ENCODE measurements around the gene LRGUK.

LRGUK gene

DNA sequence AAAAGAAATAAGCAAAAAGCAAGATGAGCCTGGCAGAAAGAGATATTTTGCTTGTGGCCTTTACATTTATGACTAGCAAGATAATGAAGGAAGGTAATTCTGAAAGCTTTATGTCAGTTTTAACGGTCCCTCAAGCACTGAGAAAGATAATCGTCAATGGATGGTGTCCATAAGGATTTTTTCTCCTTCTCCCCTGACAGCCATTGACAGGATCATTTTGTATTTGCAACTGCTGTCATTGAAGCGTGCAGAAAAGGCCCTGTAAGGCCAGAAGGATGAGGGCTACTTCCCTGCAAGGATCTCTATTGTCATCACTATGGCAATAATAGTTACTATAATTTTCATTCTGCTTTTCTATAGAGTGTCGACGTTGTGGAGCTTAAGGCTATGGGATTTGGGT lies 994 bp upstream of the LRGUK start:
- H3K4me3 ChIP-seq (ENCODE audit: low read depth, low read length): no peak overlapping the region
- no peak for DNase-seq (ENCODE audit: low read depth)
- TF ChIP-seq, protein P1, sequence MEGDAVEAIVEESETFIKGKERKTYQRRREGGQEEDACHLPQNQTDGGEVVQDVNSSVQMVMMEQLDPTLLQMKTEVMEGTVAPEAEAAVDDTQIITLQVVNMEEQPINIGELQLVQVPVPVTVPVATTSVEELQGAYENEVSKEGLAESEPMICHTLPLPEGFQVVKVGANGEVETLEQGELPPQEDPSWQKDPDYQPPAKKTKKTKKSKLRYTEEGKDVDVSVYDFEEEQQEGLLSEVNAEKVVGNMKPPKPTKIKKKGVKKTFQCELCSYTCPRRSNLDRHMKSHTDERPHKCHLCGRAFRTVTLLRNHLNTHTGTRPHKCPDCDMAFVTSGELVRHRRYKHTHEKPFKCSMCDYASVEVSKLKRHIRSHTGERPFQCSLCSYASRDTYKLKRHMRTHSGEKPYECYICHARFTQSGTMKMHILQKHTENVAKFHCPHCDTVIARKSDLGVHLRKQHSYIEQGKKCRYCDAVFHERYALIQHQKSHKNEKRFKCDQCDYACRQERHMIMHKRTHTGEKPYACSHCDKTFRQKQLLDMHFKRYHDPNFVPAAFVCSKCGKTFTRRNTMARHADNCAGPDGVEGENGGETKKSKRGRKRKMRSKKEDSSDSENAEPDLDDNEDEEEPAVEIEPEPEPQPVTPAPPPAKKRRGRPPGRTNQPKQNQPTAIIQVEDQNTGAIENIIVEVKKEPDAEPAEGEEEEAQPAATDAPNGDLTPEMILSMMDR (conservative IDR thresholded peaks at IDR 0.05; ENCODE audit: low read depth, low read length): no peak

DNA sequence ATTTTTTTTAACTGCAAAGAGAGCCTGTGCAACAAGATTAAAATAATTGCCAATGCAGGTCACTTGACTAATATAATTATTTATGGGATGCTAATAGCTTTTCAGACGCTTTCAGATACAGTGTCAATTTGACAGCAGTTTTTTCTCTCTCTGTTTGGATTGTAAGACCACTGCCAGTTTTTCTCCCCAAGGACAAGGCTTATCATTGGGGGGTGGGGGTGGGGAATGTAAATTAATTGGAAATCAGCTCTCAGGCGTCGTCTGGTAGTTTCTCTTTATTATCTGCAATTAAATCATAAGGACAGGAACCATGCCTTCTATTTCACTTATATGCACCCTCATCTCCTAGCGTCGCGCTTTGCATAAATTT lies 559 bp upstream of the LRGUK start:
- DNase-seq (ENCODE audit: low read depth): no peak
- TF ChIP-seq, protein P1 (conservative IDR thresholded peaks at IDR 0.05; ENCODE audit: low read depth, low read length): no peak
- H3K4me3 ChIP-seq (ENCODE audit: low read depth, low read length): no peak overlapping the region

DNA sequence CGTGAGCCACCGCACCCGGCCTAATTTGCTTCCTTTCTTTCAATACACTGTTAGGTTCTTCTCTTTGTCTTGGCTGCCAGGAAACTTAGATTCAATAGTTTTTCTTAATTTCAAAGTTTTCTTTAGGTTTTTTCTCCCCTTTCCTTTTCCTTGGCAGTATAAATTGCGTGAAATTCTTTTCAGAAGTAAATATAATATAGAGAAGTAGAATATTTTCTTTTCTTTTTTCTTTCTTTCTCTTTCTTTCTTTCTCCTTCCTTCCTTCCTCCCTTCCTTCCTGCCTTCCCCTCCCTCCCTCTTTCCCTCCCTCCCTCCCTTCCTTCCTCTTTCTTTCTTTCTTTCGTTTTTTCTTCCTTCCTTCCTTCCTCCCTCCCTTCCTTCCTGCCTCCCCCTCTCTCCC lies 1.7 kb downstream of the LRGUK start:
- TF ChIP-seq, protein P1 (conservative IDR thresholded peaks at IDR 0.05; ENCODE audit: low read depth, low read length): no peak
- no peak for DNase-seq (ENCODE audit: low read depth)
- H3K4me3 ChIP-seq (ENCODE audit: low read depth, low read length): no peak overlapping the region

DNA sequence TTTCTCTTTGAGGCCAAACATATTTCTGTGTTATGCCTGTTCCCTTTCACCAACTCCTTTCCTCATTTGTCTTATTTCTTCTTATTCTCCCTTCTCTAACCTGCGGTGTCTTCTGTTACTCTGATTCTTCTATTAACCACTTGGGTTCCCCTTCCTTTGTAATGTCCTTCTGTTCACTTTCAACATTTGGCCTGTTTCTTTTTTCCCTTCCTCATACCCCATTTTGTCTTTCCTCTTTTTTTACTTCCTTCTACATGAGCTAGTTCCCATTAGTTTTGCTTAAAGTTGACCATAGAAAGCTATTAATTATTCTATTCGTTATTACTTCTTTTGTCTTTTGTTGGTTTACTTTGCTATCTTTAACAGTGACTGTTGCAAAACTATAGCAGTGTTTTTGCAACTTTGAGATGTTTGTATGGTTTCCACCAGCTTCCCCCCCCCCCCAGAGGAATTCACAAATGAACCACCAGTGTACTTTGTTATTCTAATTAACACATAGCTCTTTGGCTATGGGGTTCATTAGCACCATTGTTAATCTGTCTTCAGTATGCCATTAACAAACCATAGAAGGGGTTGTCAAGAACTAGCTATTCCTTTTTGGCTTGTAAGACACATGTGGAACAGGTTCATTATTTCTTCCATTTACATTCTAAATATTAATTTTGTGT lies 2.9 kb downstream of the LRGUK start:
- DNase-seq (ENCODE audit: low read depth): no peak
- no peak overlapping the region for H3K4me3 ChIP-seq (ENCODE audit: low read depth, low read length)
- TF ChIP-seq, protein P1 (conservative IDR thresholded peaks at IDR 0.05; ENCODE audit: low read depth, low read length): no peak

DNA sequence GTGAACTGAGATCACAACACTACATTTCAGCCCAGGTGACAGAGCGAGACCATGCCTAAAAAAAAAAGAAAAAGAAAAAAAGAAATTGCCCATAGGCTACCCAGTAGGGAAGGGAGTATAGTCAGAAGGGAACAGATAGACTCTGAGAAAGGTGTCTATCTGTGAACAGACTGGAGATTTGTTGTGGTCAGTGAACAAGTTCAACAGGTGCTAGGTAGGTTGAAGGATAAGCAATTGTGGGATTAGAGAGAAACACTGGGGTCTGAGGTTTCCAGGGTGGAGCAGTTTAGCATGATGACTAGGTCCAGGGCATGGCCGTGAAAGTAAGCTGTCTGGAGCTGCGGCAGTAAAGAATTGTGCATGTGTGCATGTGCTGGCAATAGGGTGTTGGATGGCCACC lies 6.9 kb downstream of the LRGUK start:
- TF ChIP-seq, protein P1 (conservative IDR thresholded peaks at IDR 0.05; ENCODE audit: low read depth, low read length): no peak
- no peak for DNase-seq (ENCODE audit: low read depth)
- no peak overlapping the region for H3K4me3 ChIP-seq (ENCODE audit: low read depth, low read length)

DNA sequence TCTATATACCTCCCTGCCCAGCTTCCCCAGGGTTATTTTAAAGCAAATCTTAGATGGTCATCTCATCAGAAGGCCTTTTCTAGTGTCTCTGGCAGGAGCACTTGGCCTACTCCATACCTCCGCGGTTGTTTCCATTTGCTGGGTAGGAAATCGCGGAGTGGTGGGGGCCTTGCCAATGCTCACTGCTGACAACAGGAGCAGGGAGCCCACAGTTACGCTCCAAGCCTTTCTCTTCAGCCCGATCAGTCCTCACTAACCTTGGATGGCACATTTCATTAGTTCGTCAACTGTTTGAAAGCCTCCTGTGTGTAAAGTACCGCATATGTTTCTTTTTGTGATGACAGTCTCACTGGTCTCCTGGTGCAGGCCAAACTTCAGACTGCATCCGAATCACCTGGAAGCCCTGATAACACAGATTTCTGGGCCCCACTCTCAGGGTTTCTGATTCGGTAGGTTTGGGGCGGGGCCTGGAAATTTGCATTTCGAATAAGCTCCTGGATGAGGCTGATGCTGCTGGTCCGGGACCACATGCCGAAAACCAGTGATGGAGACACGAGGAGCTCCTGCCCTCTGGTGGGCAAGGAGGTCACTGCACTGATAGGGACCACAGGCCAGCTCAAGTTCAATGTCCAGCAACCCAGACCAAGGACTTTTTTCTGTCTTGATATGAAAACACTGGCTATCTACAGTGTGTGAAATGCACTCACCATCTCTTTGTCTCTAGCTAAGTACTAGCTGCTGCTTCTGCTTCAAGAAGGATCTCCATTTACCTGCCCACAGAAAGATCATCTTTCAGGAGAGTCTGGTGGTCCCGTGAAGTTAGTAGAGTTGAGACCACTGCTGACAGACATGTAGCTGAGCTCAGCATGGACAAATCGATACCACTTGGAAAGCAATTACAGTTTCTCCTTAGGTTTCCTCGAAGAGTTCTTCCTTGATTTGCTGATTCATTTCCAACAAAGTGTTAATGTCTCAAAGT lies 14.0 kb downstream of the LRGUK start:
- no peak overlapping the region for H3K4me3 ChIP-seq (ENCODE audit: low read depth, low read length)
- DNase-seq (ENCODE audit: low read depth): peak; percentile 70
- TF ChIP-seq, protein P1 (conservative IDR thresholded peaks at IDR 0.05; ENCODE audit: low read depth, low read length): peak; percentile 92
